Stimulated activated CD4-positive, alpha-beta T cell treated with anti-CD3 and anti-CD28 coated beads, Interleukin-4, amount 100 ng/mL, for 4 hours (primary cell): ENCODE measurements around the gene ECPAS.
"Not testable (repeated sequence)": the region's sequence is repeated elsewhere in the genome, so short reads cannot be mapped to it uniquely, and the experiment has no call there.

ENCODE experiments used
- DNase-seq, 2 experiments: peaks; one replicate each; pipeline ENCODE4 v3.0.0-alpha.2; 2020

The ECPAS gene

GRCh38 chr9:111412280-111412679 is 71.9 kb downstream of the ECPAS start:
- DNase-seq = no peak

DNA sequence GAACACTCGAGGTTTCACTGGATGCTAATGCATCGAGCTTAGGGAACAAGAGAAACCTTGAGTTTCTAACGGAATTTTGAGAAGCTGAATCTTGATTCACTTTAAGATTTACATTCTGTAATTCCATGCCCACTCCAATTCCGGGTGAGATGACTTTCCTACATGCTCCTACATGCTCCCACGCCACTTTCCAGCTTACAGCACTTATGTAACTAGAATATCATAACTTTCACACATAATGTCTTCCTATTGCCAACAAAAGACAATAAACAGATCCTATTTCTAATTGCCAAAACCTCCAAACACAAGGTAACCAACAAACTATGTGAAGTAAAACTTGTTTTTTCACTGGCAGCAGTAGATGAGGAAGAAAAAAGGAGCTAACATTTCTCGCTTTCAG is 72.9 kb downstream of the ECPAS start:
- DNase-seq = no peak

GRCh38 chr9:111407813-111408212 is 76.4 kb downstream of the ECPAS start:
- DNase-seq = no peak

DNA sequence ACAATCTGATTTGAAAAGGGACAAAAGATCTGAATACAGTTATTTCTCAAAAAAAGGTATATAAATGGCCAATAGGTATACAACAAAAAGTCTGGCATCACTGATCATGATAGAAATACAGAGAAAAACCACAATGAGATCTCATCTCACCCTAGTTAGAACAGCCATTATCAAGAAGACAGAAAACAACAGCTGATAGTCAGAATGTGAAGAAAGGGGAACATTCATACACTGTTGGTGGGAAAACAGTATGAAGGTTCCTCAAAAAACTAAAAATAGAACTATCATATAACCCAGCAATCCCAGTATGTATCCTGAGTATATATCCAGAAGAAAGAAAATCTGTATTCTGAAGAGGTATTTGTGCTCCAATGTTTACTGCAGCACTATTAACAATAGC is 78.5 kb downstream of the ECPAS start:
- no peak for DNase-seq

- not testable (repeated sequence) for DNase-seq
Measured at GRCh38 chr9:111401486-111401885, 82.7 kb downstream of the ECPAS start.

DNA sequence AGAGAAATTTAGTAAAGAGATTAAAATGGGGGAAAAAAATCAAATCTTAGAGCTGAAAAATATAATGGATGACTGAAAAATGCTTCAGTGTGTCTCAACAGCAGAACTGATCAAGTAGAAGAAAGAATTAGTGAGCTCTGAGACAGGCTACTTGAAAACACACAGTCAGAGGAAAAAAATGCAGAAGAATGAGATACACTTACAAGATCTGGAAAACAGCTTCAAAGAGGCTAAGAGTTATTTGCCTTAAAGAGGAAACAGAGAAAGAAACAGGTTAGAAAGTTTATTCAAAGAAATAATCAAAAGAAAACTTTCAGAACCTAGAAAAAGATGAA is 83.7 kb downstream of the ECPAS start:
- DNase-seq = no peak

DNA sequence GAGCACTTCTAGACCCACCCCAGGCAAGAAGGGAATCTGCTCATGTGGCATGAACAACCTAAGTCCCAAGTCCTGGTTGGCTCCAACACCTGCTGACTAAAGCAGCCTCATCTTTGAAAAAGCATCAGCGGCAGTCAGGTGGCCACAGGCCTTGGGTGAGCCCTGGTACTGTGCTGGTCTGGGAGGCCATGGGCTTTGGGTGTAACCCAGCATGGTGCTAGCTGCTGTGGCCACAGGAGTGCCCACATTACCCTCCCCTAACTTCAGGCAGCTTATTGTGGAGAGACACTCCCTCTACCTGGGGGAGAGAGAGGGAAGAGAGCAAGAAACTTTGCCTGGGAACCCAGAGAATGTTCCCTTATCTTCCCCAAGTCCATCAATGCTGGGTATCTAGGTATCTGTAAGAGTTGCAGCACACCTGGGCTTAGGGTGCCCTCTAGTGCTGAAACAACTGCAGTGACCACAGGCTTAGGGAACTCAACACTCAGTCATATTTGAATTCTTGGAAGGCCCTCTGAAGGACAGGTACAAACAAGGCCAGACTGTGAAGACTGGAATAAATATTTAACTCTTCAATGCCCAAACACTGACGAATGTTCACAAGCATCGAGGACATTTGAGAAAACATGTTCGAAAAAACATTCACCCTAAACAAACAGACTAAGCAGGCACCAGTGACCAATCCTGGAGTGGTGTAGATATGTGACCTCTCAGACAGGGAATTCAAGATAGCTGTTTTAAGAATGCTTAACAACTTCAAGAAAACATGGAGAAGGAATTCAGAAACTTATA is 84.2 kb downstream of the ECPAS start:
- no peak for DNase-seq

- no peak for DNase-seq
Measured at GRCh38 chr9:111399211-111399739, 84.9 kb downstream of the ECPAS start.

- no peak for DNase-seq
Measured at GRCh38 chr9:111393971-111394370, 90.2 kb downstream of the ECPAS start.

DNA sequence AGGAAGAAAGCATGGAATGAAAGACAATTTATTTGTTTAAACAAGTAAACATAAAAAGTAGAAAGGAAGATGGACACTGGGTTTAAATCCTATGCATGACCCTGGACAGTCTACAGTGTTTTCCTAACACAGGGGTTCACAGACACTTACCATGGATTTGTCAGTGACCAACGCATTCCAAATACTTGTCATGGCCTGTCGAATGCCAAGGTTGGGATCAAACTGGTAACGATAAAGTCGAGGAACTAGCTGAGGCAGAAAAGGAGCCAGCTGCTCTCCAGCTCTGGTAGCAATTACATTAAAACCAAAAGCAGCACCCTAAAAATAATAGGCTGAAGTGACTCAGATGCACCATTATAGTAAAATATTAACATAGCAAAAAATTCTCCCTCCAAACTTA is 94.8 kb downstream of the ECPAS start:
- no peak for DNase-seq

GRCh38 chr9:111386386-111386785 is 97.8 kb downstream of the ECPAS start:
- DNase-seq = no peak

DNA sequence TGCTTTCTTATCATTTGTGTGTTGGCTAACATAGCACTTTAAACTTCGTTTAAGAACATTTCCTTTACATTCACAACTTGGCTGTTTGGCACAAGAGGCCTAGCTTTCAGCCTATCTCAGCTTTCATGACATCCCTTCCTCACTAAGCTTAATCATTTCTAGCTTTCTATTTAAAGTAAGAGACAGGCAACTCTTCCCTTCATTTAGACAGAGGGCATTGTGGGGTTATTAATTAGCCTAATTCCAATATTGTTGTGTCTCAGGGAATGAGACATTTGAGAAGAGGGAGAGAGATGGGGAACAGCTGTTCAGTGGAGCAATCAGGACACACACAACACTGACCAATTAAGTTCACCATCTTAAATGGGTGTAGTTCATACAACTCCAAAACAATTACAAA is 103.2 kb downstream of the ECPAS start:
- DNase-seq = no peak

DNA sequence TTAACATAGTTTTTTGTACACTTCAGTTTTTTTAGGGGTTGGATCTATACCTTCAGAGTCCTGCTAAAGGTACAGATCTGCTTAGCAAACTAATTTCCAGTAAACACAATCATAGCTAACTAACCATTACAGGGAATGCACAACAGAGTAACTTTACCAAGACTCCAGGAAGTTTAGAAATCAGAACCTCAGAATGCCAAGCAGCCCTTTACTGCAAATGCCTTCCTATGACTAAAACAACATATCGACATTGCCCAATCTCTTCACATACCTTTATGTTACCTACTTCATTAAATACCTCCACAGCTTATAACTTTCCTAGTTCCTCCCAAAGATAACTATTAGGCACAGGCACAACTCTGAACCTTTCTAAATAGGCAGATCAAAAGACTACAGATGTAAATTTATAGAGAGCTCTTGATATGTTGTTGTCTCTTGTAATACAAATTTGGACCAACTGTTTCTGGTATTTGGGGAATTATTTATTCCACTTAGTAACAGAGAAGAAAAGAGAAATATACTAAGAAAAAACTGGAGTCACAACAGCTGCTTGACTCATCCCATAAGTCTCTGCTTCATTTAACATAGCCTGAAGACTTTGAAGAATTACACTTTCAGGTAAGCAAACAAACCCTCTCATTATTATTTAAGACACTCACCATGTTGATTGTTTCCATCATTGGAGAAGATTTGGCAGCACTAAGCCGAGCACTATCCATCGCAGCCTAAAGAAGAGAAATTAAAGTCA is 108.2 kb downstream of the ECPAS start:
- DNase-seq = no peak

DNA sequence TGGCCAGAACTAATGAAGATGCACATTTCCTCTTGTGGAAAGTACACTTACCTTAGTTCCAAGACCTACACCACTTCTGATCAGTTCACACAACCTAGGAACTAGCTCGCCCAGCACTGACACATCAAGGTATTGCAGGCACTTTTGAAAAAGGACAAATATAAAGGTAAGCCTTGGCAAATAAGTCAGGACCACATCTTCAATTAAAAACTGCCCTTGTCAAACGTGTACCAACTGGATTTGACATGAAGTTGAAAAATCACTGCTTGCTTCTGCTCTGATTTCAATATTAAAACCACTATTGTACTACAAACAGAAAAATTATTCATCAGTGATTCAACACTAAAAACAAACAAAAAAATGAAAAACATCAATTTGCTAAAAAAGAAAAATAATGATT is 109.1 kb downstream of the ECPAS start:
- DNase-seq = no peak

DNA sequence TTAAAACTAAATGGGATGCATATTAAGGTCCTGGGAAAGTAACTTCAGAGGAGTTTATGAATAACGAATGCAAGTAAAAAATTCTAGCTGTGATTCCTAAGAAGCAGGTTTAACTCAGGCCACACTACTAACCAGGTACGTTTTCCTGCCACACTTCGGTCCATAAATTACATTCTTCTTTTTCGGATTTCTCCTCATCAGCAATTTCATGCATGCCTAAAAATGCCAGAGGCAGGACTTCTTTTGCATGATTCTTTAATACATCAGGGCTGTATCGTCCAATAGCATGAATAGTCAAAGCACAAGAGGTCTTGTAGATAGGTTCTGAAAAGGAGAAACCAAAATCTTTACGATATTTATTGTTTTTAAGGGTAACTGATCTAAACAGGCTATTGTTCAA is 111.9 kb downstream of the ECPAS start:
- DNase-seq = no peak

- no peak for DNase-seq
Measured at GRCh38 chr9:111366978-111367377, 117.2 kb downstream of the ECPAS start.

- DNase-seq = no peak
Measured at GRCh38 chr9:111362526-111362925, 121.7 kb downstream of the ECPAS start.

GRCh38 chr9:111360881-111361280 is 123.3 kb downstream of the ECPAS start:
- no peak for DNase-seq

GRCh38 chr9:111356481-111357244 is 127.5 kb downstream of the ECPAS start:
- no peak for DNase-seq

GRCh38 chr9:111352545-111352944 is 131.6 kb downstream of the ECPAS start:
- DNase-seq = no peak

DNA sequence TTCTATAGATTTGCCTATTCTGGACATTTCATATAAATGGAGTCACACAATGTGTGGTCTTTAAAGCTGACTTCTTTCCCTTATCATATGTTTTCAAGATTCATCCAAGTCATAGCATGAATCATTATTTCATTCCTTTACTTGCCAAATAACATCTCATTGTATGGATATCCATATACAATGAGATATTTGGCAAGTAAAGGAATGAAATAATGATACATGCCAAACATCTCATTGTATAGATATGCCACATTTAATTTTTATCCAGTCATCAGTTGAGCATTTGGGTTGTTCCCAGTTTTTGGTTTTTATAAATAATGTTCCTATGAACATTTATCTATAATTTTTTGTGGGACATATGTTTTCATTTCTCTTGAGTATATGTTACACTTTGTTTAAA is 133.6 kb downstream of the ECPAS start:
- DNase-seq = no peak

- no peak for DNase-seq
Measured at GRCh38 chr9:111349766-111350165, 134.4 kb downstream of the ECPAS start.

DNA sequence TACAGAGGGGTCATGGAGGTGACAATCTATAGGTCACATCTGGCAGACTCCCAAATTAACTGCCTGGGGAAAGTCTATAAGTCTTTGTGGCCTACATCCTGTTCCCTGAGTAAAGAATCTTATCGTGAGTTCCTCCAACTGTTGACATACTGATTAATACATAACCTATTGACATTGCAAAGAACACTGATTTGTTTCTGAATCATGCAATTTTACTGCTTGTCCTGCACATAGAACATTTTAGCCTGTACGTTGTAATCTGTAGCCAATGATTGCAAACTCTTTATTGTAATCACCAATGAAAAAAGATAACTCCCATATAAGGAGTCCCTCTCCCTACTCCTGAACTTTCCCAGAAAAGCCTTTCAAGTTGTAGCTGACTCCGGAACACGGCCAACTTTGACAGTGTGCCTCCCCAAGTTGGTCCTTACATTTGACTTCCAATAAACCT is 135.3 kb downstream of the ECPAS start:
- no peak for DNase-seq
